Stimulated activated CD8-positive, alpha-beta memory T cell treated with anti-CD3 and anti-CD28 coated beads, Interleukin-2, amount 100 ng/mL, for 1 hour (primary cell): ENCODE measurements around the gene DUOX2.

Experiments
- DNase-seq, 2 donors: peaks; one replicate each; pipeline ENCODE4 v3.0.0-alpha.2; 2020; ENCODE audit warnings: low read depth in 2 of 2

DUOX2 gene

DNA sequence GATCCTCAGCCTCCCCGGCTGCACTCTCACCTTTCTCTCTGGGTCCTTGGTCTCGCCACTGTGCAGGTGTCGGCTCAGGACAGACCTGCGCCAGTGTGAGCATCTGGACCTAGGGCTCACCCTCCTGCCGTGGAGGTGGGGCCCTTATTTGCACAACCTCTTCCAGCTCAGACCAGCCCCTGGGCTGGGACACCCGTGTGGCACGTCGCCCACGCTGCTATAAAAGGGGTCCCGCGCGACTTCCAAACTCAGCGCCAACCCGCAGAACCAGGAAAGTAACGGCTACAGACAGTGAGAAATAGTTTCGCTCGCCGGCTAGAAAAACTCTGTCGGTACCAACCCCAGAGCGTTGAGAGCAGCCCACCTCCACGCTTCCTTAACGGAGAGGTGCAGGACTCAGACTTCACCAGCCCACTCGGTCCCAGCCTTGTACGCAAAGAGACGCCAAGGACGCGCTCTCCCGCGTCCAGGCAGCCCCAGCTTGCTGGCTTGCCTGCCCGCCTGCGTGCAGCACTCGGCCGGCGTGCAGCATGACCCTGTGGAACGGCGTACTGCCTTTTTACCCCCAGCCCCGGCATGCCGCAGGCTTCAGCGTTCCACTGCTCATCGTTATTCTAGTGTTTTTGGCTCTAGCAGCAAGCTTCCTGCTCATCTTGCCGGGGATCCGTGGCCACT lies at the start of gene DUOX2, which contains the start of gene DUOXA2:
Gene DUOX2 (minus strand): TSS at position 97 of the 675 bp plus-strand sequence. CDS start 761 bp downstream, outside the sequence.
Gene DUOXA2 (plus strand): TSS at position 251 of the 675 bp plus-strand sequence. CDS start 280 bp downstream, at position 531.
- DNase-seq, result no peak

GRCh38 chr15:45163508-45163856 lies 49.5 kb upstream of the DUOX2 start:
- DNase-seq, result no peak

- DNase-seq, result peak; percentile 23 to 38
Measured at GRCh38 chr15:45162771-45163507, 49.0 kb upstream of the DUOX2 start.

- no peak for DNase-seq
Measured at GRCh38 chr15:45161666-45162065, 47.7 kb upstream of the DUOX2 start.

DNA sequence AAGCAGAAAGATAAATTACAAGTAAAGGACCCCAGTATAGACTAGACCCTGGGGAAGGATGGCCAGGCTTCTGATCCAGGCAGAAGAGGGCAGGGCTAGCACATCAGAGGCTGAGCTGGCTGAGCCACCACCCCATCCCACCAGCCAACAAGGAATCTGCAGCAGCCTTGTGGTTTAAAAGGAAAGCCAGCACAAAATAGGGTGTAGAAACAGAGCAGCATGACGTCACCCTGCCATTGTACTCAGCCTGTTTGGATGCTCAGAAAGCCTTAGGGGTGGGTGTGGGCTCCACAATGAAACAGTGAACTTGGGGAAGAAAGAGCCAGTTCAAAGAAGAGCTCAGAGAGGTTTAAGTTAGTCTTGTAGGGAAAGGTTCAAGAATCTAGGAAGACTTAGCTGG lies 44.0 kb upstream of the DUOX2 start:
- DNase-seq, result no peak

GRCh38 chr15:45156744-45157455 lies 42.9 kb upstream of the DUOX2 start:
- DNase-seq, result no peak

DNA sequence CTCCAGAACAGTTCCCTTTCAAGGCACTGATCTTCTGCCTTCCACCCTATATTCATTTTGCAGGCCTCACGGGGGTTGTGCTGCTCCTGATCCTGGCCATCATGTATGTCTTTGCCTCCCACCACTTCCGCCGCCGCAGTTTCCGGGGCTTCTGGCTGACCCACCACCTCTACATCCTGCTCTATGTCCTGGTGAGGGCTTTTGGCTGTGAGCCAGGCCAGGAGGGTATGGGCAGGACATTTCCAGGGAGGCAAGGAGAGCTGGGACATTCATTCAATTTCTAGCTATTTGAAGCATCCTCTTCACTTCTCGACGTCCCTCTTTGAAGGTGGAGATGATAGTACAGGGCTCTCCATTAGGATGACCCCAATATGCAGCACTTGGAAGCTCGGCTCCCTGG lies 41.8 kb upstream of the DUOX2 start:
- DNase-seq, result no peak

GRCh38 chr15:45151998-45152828 lies 38.2 kb upstream of the DUOX2 start:
- no peak for DNase-seq

DNA sequence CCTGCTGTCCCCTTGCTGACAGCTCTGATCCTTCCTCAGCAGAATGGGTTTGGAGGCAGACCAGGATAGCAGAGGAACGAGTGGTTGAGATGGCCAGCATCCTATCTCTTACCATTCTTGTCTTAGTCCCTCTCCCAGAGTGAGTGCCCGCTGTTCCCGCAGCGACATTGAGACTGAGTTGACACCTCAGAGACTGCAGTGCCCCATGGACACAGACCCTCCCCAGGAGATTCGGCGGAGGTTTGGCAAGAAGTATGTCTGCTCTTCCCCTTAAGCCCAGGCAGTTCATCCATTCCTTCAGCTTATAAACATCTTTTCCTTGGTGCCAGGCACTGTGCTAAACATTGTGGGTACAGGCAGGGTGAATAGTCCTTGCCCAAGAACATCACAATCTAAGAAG lies 37.0 kb upstream of the DUOX2 start:
- no peak for DNase-seq

DNA sequence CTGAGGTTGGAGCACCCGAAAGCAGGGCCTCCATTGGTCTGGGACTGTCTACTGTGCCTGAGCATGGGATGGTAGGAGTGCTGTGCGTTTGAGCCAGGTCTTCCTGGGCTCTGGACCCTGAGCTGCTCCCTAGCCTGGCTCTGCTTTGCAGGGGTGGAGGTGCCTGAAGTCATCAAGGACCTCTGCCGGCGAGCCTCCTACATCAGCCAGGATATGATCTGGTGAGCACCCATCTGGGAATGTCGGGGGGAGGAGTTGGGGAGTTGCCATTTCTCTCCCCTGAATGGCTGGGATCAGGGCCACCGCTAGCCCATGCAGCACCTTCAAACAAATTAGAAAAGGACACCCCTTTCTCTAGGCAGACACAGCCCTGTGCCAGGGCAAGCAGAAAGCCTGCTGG lies 36.5 kb upstream of the DUOX2 start:
- DNase-seq, result no peak

- DNase-seq, result no peak
Measured at GRCh38 chr15:45149060-45149459, 35.1 kb upstream of the DUOX2 start.

GRCh38 chr15:45148076-45149059 lies 34.4 kb upstream of the DUOX2 start:
- no peak for DNase-seq

DNA sequence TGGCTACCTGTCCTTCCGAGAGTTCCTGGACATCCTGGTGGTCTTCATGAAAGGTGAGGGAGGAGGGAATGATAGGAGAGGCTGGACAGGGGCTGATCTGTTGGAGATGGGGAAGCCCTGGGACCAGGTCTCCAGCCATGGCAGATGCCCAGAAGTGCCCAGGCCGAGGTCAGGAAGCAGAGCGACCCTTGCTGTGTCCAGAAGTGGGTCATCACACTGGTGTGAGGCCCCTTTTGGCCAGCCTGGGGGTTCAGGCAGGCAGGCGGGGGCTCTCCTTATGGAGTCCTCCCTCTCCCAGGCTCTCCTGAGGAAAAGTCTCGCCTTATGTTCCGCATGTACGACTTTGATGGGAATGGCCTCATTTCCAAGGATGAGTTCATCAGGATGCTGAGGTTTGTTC lies 33.6 kb upstream of the DUOX2 start:
- DNase-seq, result no peak

- DNase-seq, result no peak
Measured at GRCh38 chr15:45146405-45146804, 32.4 kb upstream of the DUOX2 start.

GRCh38 chr15:45144775-45145174 lies 30.8 kb upstream of the DUOX2 start:
- DNase-seq, result no peak

- DNase-seq, result no peak
Measured at GRCh38 chr15:45143946-45144345, 30.0 kb upstream of the DUOX2 start.

GRCh38 chr15:45143056-45143455 lies 29.1 kb upstream of the DUOX2 start:
- no peak for DNase-seq

DNA sequence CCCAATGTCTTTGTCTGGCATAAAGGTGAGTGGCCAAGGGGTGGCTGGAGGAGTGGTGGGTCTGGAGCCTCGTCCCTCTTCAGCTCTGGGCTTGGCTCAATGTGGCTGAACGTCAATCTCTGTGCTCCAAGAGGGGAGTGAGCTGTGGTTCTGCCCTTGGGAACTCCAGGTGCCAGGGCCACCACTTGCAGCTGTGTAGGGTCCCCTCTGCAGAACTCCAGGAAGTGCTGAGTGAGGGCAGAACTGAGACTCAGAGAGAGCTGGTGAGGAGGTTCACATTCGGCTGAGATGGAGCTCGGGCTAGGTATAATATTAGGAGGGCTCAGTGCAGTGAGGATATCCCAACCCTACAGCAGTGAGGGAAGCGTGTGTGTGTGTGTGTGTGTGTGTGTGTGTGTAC lies 27.4 kb upstream of the DUOX2 start:
- DNase-seq, result no peak

DNA sequence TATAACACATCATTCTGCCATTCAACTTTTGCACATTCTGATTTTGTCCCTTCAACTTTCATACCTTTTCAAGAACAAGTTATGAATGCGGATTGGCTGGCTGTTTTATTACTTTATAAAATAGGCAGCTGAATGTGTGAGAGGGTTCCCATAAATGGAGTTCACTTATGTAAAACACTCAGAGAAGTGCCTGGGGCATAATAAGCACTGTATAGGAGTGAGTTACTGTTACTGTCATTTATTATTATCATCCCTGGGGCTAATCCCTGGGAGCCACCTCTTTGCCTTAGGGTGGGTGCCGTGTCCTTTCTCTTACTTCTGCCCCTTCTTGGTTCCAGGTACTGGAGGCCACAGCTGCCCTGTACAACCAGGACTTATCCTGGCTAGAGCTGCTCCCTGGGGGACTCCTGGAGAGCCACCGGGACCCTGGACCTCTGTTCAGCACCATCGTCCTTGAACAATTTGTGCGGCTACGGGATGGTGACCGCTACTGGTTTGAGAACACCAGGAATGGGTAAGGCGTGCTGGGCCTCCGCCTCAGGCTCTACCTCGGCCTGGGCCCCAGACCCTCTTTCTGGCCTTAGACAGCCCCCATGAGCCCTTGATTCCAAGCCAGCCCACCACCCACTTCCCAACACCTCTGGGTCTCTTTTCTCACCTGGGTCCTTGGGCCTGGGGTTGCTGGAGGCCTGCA lies 26.7 kb upstream of the DUOX2 start:
- no peak for DNase-seq

DNA sequence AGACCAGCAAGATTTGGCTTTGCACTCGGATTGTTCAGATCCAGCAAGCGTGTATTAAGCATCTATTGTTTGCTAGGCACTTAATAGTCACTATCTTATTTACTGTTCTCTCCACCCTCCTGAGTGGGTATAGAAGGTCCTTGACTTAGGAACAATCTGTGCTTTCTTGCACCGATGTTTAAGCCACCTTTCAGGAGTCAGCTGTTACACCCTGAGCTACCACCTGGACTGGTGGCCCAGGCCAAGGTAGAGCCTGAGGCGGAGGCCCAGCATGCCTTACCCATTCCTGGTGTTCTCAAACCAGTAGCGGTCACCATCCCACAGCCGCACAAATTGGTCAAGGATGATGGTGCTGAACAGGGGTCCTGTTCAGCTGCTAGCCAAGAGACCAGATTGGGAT lies 25.8 kb upstream of the DUOX2 start:
- DNase-seq, result no peak
